ENCODE measurements around the gene C20orf173. TPM values are rescaled to one million over a fixed set of nuclear protein-coding genes. Genes with fewer than 3 reads are reported as not detected.

Gene C20orf173
- total RNA-seq, 3 donors from 2014 or later (not counting 1 experiment from before 2014, with no cell fraction given), result not detected

GRCh38 chr20:35499271-35499670, 30.2 kb downstream of the C20orf173 start:
- ATAC-seq (no peak), DNase-seq (no peak)
- Mint-ChIP-seq H3K36me3 (peaks cover 46% of the 10 kb centered on the region), H3K9me3 (no peaks in the 10 kb centered on the region), H3K27ac (peak overlapping the region; percentile 4 to 78), H3K4me1 (peaks cover 52 to 54% of the 10 kb centered on the region in 2 donors), H3K27me3 (ENCODE audit: low read depth in 2 of 2) (no peaks in the 10 kb centered on the region), H3K4me3 (no peak overlapping the region)
- TF ChIP-seq CTCF (IDR thresholded peaks at IDR 0.05), result no peak
- peaks cover 12% of the 10 kb centered on the region for H3K4me1 ChIP-seq (ENCODE audit: control insufficient read depth, insufficient read depth, low read length)
- H3K36me3 ChIP-seq (ENCODE audit: control insufficient read depth, insufficient read depth, low read length), result peaks cover 96% of the 10 kb centered on the region
- 96% methylated on average over 1 of the region's 1 CpG for WGBS (ENCODE audit: insufficient coverage)
- intact Hi-C loops (cut with micrococcal nuclease), result no loop called here
- no peak overlapping the region for H3K4me3 ChIP-seq (ENCODE audit: low read length)
- no peaks in the 10 kb centered on the region for H3K9me3 ChIP-seq (ENCODE audit: control insufficient read depth, insufficient read depth, low read length)
- no peaks in the 10 kb centered on the region for H3K27me3 ChIP-seq (ENCODE audit: control insufficient read depth, insufficient read depth, low read length)
- no peak overlapping the region for H3K27ac ChIP-seq (ENCODE audit: low read length)

DNA sequence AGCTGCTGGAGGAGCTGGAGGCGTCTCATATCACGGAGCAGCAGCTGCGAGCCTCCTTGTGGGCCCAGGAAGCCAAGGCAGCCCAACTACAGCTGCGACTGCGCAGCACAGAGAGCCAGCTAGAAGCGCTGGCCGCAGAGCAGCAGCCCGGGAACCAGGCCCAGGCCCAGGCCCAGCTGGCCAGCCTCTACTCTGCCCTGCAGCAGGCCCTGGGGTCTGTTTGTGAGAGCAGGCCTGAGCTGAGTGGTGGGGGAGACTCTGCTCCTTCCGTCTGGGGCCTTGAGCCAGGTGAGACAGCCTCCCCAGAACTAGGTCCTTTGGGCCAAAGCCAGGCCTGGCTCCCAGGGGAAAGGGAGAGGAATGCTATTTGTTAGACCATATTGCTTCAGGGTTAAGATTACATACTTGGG, 31.7 kb downstream of the C20orf173 start:
- H3K27ac Mint-ChIP-seq, result peak overlapping the region in 1 of 2 donors; percentile 31
- no peak for ATAC-seq
- 98% methylated on average over 9 of the region's 9 CpGs for WGBS (ENCODE audit: insufficient coverage)

GRCh38 chr20:35497320-35497719, 32.1 kb downstream of the C20orf173 start:
- Mint-ChIP-seq H3K36me3 (peaks cover 38% of the 10 kb centered on the region), H3K9me3 (no peaks in the 10 kb centered on the region), H3K4me3 (no peak overlapping the region), H3K27me3 (ENCODE audit: low read depth in 2 of 2) (no peaks in the 10 kb centered on the region), H3K4me1 (peaks cover 46 to 50% of the 10 kb centered on the region in 2 donors), H3K27ac (peak overlapping the region in 1 of 2 donors; percentile 31)
- H3K27me3 ChIP-seq (ENCODE audit: control insufficient read depth, insufficient read depth, low read length), result no peaks in the 10 kb centered on the region
- ATAC-seq (no peak), DNase-seq (no peak)
- H3K4me3 ChIP-seq (ENCODE audit: low read length), result no peak overlapping the region
- H3K27ac ChIP-seq (ENCODE audit: low read length), result no peak overlapping the region
- WGBS (ENCODE audit: insufficient coverage), result 96% methylated on average over 5 of the region's 5 CpGs
- peaks cover 12% of the 10 kb centered on the region for H3K4me1 ChIP-seq (ENCODE audit: control insufficient read depth, insufficient read depth, low read length)
- H3K9me3 ChIP-seq (ENCODE audit: control insufficient read depth, insufficient read depth, low read length), result no peaks in the 10 kb centered on the region
- intact Hi-C loops (cut with micrococcal nuclease), result no loop called here
- H3K36me3 ChIP-seq (ENCODE audit: control insufficient read depth, insufficient read depth, low read length), result peaks cover 92% of the 10 kb centered on the region
- no peak for TF ChIP-seq CTCF (IDR thresholded peaks at IDR 0.05)

More for the DNA sequence above, 31.7 kb downstream of the C20orf173 start:
- Mint-ChIP-seq H3K27me3 (ENCODE audit: low read depth in 2 of 2) (no peaks in the 10 kb centered on the region), H3K4me1 (peaks cover 46 to 50% of the 10 kb centered on the region in 2 donors), H3K9me3 (no peaks in the 10 kb centered on the region), H3K36me3 (peaks cover 42% of the 10 kb centered on the region), H3K4me3 (no peak overlapping the region)
- Histone ChIP-seq H3K4me1 (ENCODE audit: control insufficient read depth, insufficient read depth, low read length) (peaks cover 11% of the 10 kb centered on the region), H3K9me3 (ENCODE audit: control insufficient read depth, insufficient read depth, low read length) (no peaks in the 10 kb centered on the region), H3K27me3 (ENCODE audit: control insufficient read depth, insufficient read depth, low read length) (no peaks in the 10 kb centered on the region), H3K36me3 (ENCODE audit: control insufficient read depth, insufficient read depth, low read length) (peaks cover 96% of the 10 kb centered on the region), H3K27ac (ENCODE audit: low read length) (no peak overlapping the region), H3K4me3 (ENCODE audit: low read length) (no peak overlapping the region)
- no peak for TF ChIP-seq CTCF (IDR thresholded peaks at IDR 0.05)
- intact Hi-C loops (cut with micrococcal nuclease), result no loop called here
- no peak for DNase-seq

DNA sequence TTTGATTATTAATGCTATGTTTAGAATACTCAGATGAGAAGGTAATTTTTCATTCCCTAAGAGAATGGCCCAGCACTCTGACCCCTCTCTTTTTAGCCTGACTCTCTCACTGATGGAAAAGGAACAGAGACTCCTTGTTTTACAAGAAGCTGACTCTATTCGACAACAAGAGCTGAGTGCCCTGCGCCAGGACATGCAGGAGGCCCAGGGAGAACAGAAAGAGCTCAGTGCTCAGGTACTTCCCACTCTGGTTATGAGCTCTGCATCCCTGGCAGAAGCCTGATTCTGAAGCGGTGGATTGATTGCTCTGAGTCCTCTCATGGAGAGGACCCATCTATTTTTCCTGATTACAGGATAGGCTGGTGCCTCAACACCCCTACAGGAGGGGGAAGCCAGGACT, 33.0 kb downstream of the C20orf173 start:
- no peaks in the 10 kb centered on the region for H3K27me3 Mint-ChIP-seq (ENCODE audit: low read depth in 2 of 2)
- no peak overlapping the region for H3K27ac Mint-ChIP-seq
- no peak overlapping the region for H3K4me3 ChIP-seq (ENCODE audit: low read length)
- H3K9me3 ChIP-seq (ENCODE audit: control insufficient read depth, insufficient read depth, low read length), result no peaks in the 10 kb centered on the region
- no peak for DNase-seq
- no peaks in the 10 kb centered on the region for H3K27me3 ChIP-seq (ENCODE audit: control insufficient read depth, insufficient read depth, low read length)
- H3K4me1 ChIP-seq (ENCODE audit: control insufficient read depth, insufficient read depth, low read length), result peaks cover 20% of the 10 kb centered on the region
- H3K36me3 Mint-ChIP-seq, result peaks cover 32% of the 10 kb centered on the region
- WGBS (ENCODE audit: insufficient coverage), result 94% methylated on average over 3 of the region's 3 CpGs
- no peaks in the 10 kb centered on the region for H3K9me3 Mint-ChIP-seq
- H3K27ac ChIP-seq (ENCODE audit: low read length), result no peak overlapping the region
- TF ChIP-seq CTCF (IDR thresholded peaks at IDR 0.05), result no peak
- ATAC-seq, result no peak
- intact Hi-C loops (cut with micrococcal nuclease), result no loop called here
- H3K4me3 Mint-ChIP-seq, result no peak overlapping the region
- H3K4me1 Mint-ChIP-seq, result peaks cover 49 to 53% of the 10 kb centered on the region in 2 donors
- peaks cover 83% of the 10 kb centered on the region for H3K36me3 ChIP-seq (ENCODE audit: control insufficient read depth, insufficient read depth, low read length)
